NCI-H82 treated with DMSO at 0.1 percent for 48 hours (cell line): Measurements from ENCODE around the gene IFNAR1.

Source experiments
- DNase-seq: peaks from one replicate; lab custom pipeline; 2025; ENCODE audit not compliant: unreplicated experiment; lab: John Stamatoyannopoulos, UW

Gene IFNAR1

GRCh38 chr21:33397717-33398116 lies 72.9 kb downstream of the IFNAR1 start:
- no peak for DNase-seq

DNA sequence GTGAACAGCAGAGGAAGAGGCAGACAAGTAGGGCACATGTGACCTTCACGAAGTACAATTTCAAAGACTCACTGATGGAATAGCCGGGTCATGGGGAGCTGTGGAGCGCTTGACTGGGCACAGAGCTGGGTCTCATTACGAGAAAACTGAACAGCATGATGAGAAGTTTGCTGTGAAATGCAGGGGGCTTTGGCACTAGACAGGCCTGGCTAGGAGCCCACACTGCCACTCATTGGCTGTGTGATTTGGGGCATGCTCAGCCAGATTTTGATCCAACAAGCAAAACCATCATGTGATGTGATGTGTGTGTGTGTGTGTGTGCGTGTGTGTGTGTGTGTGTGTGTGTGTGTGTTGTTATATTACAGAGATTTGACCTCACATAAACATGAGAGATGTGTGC lies 73.6 kb downstream of the IFNAR1 start:
- no peak for DNase-seq

GRCh38 chr21:33401630-33401992 lies 76.8 kb downstream of the IFNAR1 start:
- no peak for DNase-seq

GRCh38 chr21:33402001-33402979 lies 77.5 kb downstream of the IFNAR1 start:
- DNase-seq, result no peak

DNA sequence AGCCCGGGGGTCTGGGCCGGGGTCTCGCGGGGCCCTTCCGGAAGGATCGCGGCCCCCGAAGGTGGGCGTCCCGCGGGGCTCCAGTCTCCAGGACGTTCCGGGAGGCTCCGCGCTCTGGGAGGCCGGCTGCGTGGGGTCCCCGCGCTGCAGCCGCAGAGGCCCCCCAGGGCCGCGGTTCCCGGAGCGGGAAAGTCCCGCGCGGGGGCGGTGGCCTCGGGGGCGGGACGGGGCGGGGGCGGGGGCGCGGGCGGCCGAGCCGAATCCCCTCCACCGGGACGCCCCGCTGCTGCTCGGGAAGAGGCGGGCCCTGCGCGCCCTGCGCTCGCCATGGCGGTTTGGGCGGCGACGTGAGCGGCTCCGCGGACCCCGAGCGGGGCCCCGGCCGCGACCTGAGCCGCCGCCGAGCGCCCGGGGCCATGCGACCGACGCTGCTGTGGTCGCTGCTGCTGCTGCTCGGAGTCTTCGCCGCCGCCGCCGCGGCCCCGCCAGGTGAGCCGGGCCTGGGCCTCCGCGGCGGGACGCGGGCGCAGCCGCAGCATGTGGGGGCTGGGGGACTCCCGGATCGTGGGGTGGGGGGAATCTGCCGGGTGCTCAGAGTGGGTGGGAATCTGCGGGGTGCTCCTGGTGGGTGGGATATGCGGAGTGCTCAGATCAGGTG lies 78.5 kb downstream of the IFNAR1 start, which contains the start of gene IFNGR2:
Gene IFNGR2 (plus strand): TSS at position 286 of the 658 bp plus-strand sequence. CDS start 131 bp downstream, at position 417.
- DNase-seq, result no peak

GRCh38 chr21:33403786-33404585 lies 79.2 kb downstream of the IFNAR1 start:
- no peak for DNase-seq

DNA sequence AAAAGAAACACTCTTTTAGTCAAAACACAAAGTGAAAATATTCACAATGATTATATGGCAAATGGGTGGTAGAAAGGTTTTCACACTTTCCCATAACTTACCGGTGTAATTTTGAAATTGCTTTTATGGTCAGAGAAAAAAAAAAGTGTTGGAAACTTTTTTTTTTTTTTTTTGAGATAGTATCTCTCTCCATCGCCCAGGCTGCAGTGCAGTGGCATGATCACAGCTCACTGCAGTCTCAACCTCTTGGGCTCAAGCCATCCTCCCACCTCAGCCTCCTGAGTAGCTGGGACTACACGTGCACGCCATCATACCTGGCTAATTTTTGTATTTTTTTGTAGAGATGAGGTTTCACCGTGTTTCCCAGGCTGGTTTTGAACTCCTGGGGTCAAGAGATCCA lies 81.7 kb downstream of the IFNAR1 start:
- no peak for DNase-seq
